Inflammatory macrophage treated with lipopolysaccharide for 1 hour (primary cell): ENCODE results near the gene HMGN5.

Source experiments
- DNase-seq, 2 donors: peaks; one replicate each; pipeline ENCODE4 v3.0.0-alpha.2; 2020 to 2022

The HMGN5 gene

DNA sequence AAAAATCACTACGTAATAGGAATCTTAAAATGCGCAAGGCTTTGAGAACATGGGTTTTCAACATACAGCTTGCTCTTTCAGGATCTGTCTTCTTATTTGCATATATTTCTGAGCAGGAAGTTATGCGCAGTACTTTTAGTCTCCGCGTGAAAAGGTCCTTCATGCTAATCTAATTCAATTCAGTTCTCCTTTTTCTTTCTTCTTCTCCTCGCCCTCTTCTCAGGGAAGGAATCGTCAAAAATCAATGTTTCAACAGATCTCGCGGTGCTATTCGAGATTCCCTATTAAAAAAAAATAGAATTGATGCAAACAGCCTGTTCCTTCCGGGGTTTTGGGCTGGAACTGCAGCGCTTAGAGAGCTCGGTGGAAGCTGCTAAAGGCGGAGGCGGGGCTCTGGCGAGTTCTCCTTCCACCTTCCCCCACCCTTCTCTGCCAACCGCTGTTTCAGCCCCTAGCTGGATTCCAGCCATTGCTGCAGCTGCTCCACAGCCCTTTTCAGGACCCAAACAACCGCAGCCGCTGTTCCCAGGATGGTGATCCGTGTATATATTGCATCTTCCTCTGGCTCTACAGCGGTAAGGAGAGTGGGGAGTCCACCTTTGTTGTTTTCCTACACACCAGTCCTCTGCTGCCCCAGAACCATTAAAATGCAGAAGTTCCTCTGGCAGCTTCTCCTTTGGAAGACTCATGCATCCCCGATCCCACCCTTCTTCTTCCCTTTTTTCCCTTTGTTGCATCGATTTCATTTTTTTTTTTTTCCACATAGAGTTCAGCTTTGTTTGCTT is at the start of gene HMGN5, which contains the start of gene SH3BGRL:
TSS of gene HMGN5 (minus strand) at position 243 of the 785 bp plus-strand sequence. CDS start 80,364 bp downstream, outside the sequence.
TSS of gene SH3BGRL (plus strand) at position 432 of the 785 bp plus-strand sequence. CDS start at position 531, 99 bp downstream.
- peak; percentile 71 to 76 for DNase-seq

DNA sequence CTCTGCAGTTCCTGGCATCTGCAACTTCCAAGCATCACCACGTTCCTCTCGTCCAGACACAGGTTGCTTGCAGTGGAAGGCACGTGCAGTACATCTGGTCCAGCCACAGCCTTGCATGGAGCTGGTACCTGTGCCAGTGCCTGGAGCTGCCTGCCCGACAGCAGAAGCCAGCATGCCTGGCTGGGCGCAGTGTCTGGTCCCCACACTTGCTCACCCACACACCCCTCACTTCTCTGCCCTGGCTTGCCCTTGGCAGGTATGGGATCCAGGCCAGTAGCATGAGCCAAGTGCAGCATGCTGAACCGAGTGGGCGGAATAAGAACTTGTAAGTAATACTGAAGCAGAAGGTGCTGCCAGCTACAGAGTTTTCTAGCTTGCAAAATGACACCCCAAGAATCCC is 40.0 kb upstream of the HMGN5 start:
- DNase-seq: no peak

DNA sequence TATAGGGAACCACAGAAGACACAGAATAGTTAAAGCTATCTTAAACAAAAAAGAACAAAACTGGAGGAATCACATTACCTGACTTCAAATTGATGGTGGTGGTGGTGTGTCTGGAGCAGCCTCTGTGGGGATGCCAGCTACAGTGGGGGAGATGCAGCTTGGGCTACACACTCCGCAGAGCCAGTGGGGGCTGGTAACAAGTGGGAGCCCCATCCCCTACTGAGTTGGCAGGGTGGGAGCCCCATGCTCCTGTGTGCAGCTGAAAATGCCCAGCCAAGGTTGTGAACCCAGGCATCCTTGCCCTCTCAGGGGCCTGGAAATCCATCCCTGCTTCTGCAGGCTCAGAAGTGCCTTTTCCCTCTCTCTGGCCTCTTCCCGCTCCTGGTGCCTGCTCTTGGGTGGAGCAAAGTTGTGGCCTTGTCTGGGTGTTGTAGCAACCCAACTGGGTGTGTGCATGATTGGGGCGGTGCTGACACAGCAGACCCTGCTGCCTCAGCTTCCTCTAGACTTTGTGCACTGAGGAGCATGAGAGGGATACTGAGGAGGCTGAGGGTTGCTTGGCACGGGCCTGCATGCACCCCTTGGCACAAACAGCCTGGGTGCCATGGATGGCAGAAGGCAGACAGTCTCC is 39.1 kb upstream of the HMGN5 start:
- DNase-seq: no peak

DNA sequence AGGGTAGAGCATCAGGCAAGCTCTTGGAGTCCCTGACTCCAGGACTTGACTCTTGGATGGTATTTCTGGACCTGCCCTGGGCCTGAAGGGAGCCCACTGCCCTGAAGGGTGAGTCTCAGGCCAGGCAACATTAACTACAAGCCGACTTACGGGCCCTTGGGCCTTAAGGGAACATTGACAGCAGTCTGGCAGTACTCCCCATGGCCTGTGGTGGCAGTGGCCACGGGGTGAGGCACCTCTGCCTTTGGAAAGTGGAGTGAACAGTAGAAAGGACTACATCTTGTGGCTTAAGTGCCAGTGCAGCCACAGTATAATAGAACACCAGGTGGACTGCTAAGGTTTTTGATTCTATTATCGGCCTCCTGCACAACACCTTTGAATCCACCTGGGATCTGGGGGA is 36.5 kb upstream of the HMGN5 start:
- no peak for DNase-seq

- no peak for DNase-seq
Observed at GRCh38 chrX:81237516-81237915, 35.8 kb upstream of the HMGN5 start.

GRCh38 chrX:81232218-81232617 is 30.5 kb upstream of the HMGN5 start:
- DNase-seq: no peak

- no peak for DNase-seq
Observed at GRCh38 chrX:81231476-81231875, 29.8 kb upstream of the HMGN5 start.

- DNase-seq: no peak
Observed at GRCh38 chrX:81229901-81230300, 28.2 kb upstream of the HMGN5 start.

DNA sequence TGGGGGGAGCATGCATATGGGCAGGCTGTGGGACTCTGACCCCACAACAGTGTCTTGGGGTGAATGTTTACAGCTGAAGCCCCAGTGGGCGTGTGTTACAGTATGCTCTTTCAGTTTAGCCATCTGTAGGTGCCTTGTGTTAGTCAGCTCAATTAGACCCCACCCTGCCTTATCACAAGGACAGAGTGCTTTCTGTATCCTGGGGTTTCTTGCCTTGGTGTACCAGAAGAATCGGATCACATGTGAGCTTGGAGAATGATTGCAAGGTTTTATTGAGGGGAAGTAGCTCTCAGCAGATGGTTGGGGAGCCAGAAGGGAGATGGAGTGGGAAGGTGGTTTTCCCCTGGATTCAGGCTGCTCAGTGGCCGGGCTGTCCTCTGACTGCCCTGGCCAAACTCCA is 27.5 kb upstream of the HMGN5 start:
- DNase-seq: peak; percentile 3 to 72

- peak in 1 of 2 donors; percentile 4 for DNase-seq
Observed at GRCh38 chrX:81215685-81216084, 14.0 kb upstream of the HMGN5 start.

DNA sequence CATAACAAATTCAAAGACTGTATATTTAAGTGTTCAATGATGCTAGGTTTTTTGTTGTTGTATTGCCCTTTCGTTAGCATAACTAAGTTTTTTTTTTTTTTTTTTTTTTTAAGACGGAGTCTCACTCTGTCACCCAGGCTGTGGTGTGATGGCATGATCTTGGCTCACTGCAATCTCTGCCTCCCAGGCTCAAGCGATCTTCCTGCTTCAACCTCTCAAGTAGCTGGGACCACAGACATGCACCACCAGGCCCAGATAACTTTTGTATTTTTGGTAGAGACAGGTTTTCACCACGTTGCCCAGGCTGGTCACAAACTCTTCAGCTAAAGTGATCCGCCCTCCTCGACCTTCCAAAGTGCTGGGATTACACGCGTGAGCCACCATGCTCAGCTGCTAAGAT is 7.2 kb upstream of the HMGN5 start:
- DNase-seq: no peak

- DNase-seq: peak; percentile 28 to 70
Observed at GRCh38 chrX:81206476-81206875, 4.8 kb upstream of the HMGN5 start.

- DNase-seq: peak; percentile 22 to 62
Observed at GRCh38 chrX:81205551-81205950, 3.8 kb upstream of the HMGN5 start.

GRCh38 chrX:81202943-81203342 is 1.2 kb upstream of the HMGN5 start:
- peak in 1 of 2 donors; percentile 10 for DNase-seq

DNA sequence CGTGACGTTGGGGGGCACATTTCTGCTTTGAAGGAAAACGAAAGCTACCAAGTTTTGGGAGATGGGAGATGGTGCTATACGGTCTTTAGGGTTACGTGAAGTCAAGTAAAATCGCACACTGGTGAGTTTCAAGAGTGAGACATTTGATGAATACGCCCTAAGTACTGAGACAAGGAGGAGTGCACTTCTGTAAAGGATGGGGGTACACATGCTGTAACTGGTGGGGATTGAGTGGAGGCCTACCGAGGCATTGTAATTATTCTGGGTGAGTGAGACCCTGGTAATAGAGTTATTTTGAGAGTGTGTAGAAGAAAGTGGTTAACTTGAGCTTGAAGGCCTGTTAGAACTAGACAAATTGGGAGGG is 725 bp upstream of the HMGN5 start:
- no peak for DNase-seq

GRCh38 chrX:81201071-81201470 is 642 bp downstream of the HMGN5 start:
- no peak for DNase-seq

- peak; percentile 43 to 72 for DNase-seq
Observed at GRCh38 chrX:81195712-81196111, 6.0 kb downstream of the HMGN5 start.

- DNase-seq: no peak
Observed at GRCh38 chrX:81195259-81195658, 6.5 kb downstream of the HMGN5 start.

DNA sequence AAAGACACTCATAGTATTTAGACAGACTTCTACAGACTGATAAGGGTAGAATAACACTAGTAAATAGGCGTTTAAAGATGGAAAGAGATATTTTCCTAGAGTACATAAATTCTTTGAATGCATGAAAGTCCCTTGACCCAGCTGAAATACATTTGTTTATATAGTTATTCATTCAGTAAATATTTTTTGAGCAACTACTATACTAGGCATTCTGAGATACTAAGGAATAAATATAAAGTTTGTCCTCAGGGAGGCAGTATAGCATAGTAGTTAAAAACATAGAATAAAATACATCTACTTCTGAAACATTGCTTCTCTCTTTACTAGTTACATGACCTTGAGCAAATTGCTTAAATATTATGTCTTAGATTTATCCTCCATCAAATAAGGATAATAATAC is 27.4 kb downstream of the HMGN5 start:
- DNase-seq: peak; percentile 13 to 61

DNA sequence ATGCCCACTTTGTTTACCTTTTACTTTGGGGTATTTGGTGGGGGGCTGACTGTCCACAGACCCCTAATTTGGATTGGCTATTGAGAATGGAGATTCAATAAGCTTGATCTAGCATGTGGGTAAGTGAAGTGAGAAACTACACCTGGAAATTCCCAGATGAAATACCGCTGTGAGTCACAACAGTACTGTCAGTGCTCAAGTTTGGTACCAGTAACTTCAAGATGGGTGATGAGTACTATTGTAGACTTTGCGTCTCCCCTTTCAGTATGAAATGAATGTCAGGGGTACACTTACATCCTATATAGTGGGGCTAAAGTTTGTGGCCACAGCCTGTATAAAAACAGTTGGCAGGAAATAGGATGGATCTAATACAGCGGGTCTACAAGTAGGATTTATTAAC is 33.3 kb downstream of the HMGN5 start:
- no peak for DNase-seq

- DNase-seq: peak; percentile 86 to 94
Observed at GRCh38 chrX:81121513-81122363, 80.0 kb downstream of the HMGN5 start.

DNA sequence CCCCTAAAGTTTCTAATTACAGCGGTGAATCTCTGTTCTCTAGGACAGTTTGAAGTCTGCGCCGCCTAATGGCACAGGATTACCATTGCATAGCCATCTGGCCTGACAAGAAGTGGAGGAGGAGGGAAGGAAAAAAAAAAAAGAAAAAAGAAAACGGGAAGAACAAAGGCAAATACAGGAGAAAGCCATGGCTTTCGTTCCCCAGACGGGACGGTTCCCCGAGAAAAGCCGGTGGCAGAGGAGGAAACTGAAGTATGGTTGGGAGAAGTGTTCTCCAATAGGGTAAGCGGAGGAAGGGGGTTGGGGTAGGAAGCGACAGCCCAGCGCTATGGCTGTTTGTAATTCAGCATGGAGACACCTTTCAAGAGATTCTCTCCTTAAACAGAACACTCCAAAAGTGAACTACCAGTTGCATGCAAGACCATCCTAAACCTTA is 80.8 kb downstream of the HMGN5 start:
- peak; percentile 30 to 50 for DNase-seq

GRCh38 chrX:81120258-81120935 is 81.3 kb downstream of the HMGN5 start:
- DNase-seq: peak in 1 of 2 donors; percentile 1
